ENCODE results near the gene AMDHD2.

- TF ChIP-seq CTCF (IDR thresholded peaks at IDR 0.05): no peak
- TF ChIP-seq POLR2A (IDR thresholded peaks at IDR 0.05): no peak
Measured at GRCh38 chr16:2485811-2486507, 34.2 kb upstream of the AMDHD2 start.
